ENCODE measurements around the gene CIROP.

Gene CIROP

DNA sequence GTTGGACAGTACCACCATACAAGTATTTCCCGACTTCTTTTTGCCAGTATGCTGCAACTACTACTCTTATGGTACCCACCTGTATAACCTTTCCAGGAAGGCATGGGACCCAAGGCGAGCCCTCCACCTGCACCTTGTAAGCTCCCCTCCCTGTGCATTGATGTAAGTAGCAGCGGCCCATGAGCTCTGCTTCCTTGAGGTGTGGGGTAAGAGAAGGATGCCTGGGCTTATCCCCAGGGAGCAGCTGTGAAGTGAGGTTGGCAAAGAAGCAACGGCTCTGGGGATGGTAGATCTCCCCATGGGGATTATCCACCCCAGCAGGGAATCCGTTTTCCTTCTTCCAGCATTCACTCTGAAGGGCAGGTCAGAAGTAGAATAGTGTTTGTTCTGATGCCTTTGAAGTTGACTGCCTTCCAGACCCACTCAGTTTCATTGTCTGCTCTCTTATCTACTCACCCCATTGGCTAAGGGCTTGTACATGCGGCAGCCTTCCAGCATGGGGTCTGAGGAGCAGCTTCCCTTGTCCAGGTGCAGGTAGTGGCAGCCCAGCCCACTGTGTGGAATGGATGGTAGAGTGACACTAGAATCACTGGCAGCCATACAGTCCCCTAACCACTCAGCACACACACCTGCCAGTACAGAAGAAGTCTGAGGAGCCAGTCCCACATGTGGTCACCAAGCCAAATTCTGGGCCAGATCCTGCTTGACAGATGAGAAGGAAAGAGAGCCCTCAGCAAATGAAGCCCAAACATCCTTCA is 3.4 kb downstream of the CIROP start:
- TF ChIP-seq, protein P1, sequence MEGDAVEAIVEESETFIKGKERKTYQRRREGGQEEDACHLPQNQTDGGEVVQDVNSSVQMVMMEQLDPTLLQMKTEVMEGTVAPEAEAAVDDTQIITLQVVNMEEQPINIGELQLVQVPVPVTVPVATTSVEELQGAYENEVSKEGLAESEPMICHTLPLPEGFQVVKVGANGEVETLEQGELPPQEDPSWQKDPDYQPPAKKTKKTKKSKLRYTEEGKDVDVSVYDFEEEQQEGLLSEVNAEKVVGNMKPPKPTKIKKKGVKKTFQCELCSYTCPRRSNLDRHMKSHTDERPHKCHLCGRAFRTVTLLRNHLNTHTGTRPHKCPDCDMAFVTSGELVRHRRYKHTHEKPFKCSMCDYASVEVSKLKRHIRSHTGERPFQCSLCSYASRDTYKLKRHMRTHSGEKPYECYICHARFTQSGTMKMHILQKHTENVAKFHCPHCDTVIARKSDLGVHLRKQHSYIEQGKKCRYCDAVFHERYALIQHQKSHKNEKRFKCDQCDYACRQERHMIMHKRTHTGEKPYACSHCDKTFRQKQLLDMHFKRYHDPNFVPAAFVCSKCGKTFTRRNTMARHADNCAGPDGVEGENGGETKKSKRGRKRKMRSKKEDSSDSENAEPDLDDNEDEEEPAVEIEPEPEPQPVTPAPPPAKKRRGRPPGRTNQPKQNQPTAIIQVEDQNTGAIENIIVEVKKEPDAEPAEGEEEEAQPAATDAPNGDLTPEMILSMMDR (IDR thresholded peaks at IDR 0.05): no peak
- no peaks in the 10 kb centered on the region for H3K27me3 ChIP-seq
- H3K9me3 ChIP-seq: no peaks in the 10 kb centered on the region
- H3K4me3 ChIP-seq (ENCODE audit: low read depth in 1 of 2, low read length in 1 of 2): no peak overlapping the region
- peaks cover 17% of the 10 kb centered on the region for H3K36me3 ChIP-seq
- peak overlapping the region; percentile 55 for H3K27ac ChIP-seq
- peaks cover 28 to 34% of the 10 kb centered on the region in 2 experiments for H3K4me1 ChIP-seq (ENCODE audit: control insufficient read depth in 1 of 2, insufficient read depth in 1 of 2, low read depth in 1 of 2, low read length in 1 of 2)

- Histone ChIP-seq H3K27ac (no peak overlapping the region), H3K27me3 (no peaks in the 10 kb centered on the region), H3K4me3 (ENCODE audit: low read depth in 1 of 2, low read length in 1 of 2) (no peak overlapping the region), H3K36me3 (peaks cover 17% of the 10 kb centered on the region), H3K4me1 (ENCODE audit: control insufficient read depth in 1 of 2, insufficient read depth in 1 of 2, low read depth in 1 of 2, low read length in 1 of 2) (peaks cover 37 to 43% of the 10 kb centered on the region in 2 experiments), H3K9me3 (no peaks in the 10 kb centered on the region)
- TF ChIP-seq, protein P1 (IDR thresholded peaks at IDR 0.05): no peak
Measured at GRCh38 chr14:23099212-23099861, 5.5 kb downstream of the CIROP start.

DNA sequence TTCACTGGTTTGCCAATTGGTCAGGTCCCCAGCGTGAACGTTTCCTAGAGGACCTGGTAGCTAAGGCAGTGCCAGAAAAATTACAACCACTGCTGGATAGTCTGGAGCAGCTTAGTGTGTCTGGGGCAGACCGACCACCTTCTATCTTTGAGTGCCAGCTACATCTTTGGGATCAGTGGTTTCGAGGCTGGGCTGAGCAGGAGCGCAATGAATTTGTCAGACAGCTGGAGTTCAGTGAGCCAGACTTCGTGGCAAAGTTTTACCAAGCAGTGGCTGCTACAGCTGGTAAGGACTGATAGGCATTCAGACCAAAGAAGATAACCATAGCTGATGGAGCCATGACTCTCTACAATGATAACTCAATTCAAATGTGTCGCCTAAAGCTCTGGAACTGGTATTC is 7.0 kb downstream of the CIROP start:
- peaks cover 24% of the 10 kb centered on the region for H3K36me3 ChIP-seq
- no peaks in the 10 kb centered on the region for H3K9me3 ChIP-seq
- no peak overlapping the region for H3K4me3 ChIP-seq (ENCODE audit: low read depth in 1 of 2, low read length in 1 of 2)
- peak overlapping the region; percentile 33 for H3K27ac ChIP-seq
- H3K27me3 ChIP-seq: no peaks in the 10 kb centered on the region
- H3K4me1 ChIP-seq (ENCODE audit: control insufficient read depth in 1 of 2, insufficient read depth in 1 of 2, low read depth in 1 of 2, low read length in 1 of 2): peaks cover 49 to 55% of the 10 kb centered on the region in 2 experiments
- TF ChIP-seq, protein P1 (IDR thresholded peaks at IDR 0.05): no peak

GRCh38 chr14:23095196-23096108 is 9.3 kb downstream of the CIROP start, which contains the start of gene C14orf119:
C14orf119 (plus strand) TSS chr14:23095505; CDS start chr14:23097659, 2,154 bp downstream.
- Histone ChIP-seq H3K27ac (peak within 1 kb of the TSS; percentile 89), H3K9me3 (no peaks in the 10 kb centered on the region), H3K4me1 (ENCODE audit: control insufficient read depth in 1 of 2, insufficient read depth in 1 of 2, low read depth in 1 of 2, low read length in 1 of 2) (peaks cover 37 to 41% of the 10 kb centered on the region in 2 experiments), H3K27me3 (no peaks in the 10 kb centered on the region), H3K36me3 (peaks cover 47% of the 10 kb centered on the region), H3K4me3 (ENCODE audit: low read depth in 1 of 2, low read length in 1 of 2) (peak within 1 kb of the TSS; percentile 92 to 98)
- TF ChIP-seq, protein P1 (IDR thresholded peaks at IDR 0.05): peak; percentile 54

DNA sequence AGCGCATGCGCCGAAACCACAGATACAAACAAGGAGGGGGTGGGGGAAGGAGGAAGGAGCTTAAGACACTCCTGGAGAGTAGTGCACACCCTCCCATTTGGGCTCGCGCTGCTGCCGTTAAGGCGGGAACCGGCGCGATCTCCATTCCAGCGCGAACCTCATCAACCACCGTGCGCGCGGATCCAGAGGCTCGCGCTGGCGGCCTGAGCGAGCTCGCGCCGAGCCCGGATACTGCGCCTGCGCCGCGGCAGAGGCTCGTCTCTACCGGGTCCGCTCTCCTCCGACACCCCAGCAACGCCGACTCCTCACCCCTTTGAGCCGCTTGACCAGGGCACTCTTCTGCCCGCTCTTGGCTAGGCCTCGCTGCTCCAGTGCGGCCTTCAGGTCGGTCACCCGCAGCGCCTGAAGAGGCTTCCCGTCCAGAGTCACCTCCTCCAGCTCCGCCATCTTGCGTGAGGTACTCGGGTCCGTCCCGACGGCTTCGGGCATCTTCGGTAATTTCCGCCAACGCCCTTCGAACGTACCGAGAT is 10.1 kb downstream of the CIROP start, which contains the start of gene ACIN1:
ACIN1 (minus strand) TSS at position 471 of the 530 bp plus-strand sequence; CDS start at position 447, 24 bp downstream.
- Histone ChIP-seq H3K36me3 (peaks cover 54% of the 10 kb centered on the region), H3K4me1 (ENCODE audit: control insufficient read depth in 1 of 2, insufficient read depth in 1 of 2, low read depth in 1 of 2, low read length in 1 of 2) (peaks cover 37 to 41% of the 10 kb centered on the region in 2 experiments), H3K4me3 (ENCODE audit: low read depth in 1 of 2, low read length in 1 of 2) (peak within 1 kb of the TSS; percentile 92 to 98), H3K27me3 (no peaks in the 10 kb centered on the region), H3K9me3 (no peaks in the 10 kb centered on the region), H3K27ac (peak within 1 kb of the TSS; percentile 89)
- TF ChIP-seq, protein P1 (IDR thresholded peaks at IDR 0.05): no peak
